GM18498 (cell line): ENCODE data around the gene ELOA.
"Not testable (repeated sequence)": the region's sequence is repeated elsewhere in the genome, so short reads cannot be mapped to it uniquely, and the experiment has no call there.

Experiments used
- ATAC-seq: cut with Tn5 transposase; IDR thresholded peaks from one replicate; pipeline ENCODE4 v1.9.1; 2021; ENCODE audit warnings: mild to moderate bottlenecking, moderate library complexity; ENCODE audit not compliant: unreplicated experiment

The ELOA gene

DNA sequence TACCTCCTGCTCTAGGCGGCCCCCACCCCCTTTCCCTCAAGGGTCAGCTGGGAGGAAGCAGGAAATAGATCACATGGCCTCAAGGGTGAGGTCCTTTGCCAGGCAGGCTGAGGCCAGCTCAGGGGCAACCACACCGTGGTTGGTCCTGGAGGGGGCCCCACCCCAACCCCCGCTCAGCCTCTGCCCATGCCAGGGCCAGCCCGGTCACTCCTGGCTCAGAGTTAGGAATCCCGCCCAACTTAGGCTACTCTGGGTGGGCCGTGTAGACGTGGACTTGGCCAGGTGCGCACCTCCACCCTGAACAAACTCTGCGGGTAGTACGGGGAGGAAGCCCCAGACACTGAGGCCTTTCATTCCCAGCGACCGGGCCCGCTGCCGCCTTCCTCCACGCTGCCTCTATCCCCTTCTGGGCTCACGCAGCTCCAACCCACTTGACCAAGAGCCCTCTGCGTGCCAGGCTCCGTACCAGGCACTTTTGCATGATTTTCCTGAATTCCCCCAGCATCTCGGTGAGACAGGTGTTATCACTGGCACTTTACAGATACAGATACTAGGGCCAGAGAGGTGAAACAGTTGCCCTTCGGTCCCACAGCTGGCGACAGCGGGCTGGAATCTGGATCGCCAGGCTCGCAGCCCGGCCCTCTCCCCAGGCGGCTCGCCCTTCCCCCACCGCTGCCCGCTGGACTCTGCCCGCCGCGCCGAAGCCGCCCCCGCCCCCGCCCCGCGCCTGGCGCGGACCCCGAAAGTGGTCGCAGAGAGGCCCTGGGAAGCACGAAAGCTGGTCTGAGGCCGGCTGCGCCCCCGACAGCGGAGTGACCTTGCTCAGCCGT, 56.5 kb downstream of the ELOA start:
- ATAC-seq = peak; percentile 7

DNA sequence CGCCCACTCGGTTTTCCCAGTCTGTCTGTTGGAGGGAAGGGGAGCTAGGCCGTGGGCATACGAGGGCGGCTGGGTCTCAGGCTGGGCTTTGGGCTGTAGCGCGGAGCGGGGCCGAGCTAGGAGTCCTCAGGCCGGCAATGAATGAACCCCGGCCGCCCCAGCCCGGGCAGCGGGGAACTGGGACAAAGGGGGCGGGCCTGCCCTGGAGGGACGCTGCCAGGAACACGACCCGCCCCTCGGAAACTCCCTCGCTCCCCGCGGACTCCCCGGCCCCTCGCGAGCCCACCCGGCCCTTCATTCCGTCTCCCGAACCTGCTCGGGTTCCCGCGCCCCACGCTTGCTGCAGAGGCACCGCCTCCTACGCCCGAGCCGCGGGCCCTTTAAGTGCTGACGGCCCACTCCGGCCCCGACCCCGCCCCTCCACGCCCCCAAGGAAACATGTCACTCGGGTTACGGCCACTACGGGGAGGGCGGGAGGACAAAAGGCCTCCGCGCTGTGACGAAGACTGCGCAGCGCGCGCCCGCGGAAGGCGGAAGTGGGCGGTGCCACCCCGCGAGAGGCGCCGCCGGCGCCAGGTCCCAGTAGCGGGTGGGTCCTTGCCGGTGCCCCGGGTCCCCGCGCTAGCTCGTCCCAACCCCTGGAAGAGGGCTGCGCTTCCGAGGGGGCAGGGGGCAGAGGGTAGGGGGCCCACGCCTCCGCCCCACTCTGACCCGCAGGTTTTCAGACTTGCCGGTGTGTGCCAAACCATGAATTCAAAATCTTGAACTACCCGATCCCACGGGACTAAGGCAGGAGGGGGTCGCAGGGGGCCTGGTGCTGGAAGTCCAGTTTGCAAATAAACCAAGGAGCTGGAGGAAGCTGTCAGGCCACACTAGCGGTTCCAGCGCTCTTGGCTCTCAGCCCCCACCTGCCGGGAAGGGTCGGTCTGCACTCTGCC, 57.4 kb downstream of the ELOA start, which contains the start of gene GALE:
Gene GALE, minus strand, starts transcription at position 355 of the 938 bp plus-strand sequence. CDS start 1,747 bp downstream, outside the sequence.
- peak; percentile 79 for ATAC-seq

DNA sequence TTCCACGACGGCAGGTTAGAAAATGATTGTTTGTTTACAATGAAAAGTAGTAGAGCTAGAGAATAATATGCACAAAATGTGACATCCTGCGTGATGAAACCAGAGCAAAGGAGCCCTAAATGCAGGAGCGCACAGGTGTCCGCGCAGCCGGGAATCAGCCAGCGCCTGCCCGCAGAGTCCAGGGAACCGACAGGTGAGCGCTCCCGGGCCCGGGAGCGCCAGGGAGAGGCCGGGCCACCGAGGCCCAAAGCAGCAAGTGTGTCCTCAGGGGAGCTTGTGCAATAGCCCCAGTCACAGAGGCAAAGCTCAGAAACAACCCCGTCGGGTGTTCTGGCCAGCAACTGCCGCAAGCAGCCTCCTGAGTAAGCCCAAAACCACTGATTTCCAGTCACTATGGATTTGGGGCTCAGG, 58.1 kb downstream of the ELOA start:
- no peak for ATAC-seq

DNA sequence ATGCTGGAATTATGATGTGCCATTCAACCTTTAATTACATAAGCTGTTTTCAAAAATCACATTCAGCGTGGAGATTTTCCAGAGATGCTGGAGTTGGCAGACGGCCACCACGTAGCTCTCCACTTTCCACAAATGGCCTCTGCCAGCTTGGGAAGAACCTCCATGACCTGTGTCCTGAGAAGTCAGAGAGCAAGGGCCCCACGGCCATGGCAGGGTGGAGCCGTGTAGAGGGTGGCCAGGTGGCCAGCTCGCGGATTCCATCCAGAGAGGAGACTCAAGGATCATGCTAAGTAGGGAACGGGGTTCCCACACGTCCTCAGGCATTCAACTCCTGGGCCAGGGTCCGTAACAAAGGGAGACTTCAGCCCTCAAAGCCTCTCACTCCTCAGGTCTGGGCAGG, 58.6 kb downstream of the ELOA start:
- no peak for ATAC-seq

DNA sequence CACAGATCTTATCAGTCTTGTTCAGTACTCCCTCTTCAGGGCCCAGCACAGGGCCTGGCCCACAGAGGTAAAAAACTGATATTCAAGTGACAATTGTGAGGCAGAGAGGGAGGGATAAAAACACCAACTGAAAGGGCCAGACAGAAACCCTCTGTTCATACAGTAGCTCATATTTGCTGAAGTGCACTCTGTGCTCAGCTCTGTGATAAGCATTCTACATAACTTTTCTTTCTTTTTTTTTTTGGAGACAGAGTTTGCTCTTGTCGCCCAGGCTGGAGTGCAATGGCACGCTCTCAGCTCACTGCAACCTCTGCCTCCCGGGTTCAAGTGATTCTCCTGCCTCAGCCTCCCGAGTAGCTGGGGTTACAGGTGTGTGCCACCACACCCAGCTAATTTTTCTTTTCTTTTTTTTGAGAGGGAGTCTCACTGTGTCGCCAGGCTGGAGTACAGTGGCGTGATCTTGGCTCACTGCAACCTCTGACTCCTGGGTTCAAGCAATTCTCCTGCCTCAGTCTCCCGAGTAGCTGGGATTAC, 59.6 kb downstream of the ELOA start:
- not testable (repeated sequence) for ATAC-seq

DNA sequence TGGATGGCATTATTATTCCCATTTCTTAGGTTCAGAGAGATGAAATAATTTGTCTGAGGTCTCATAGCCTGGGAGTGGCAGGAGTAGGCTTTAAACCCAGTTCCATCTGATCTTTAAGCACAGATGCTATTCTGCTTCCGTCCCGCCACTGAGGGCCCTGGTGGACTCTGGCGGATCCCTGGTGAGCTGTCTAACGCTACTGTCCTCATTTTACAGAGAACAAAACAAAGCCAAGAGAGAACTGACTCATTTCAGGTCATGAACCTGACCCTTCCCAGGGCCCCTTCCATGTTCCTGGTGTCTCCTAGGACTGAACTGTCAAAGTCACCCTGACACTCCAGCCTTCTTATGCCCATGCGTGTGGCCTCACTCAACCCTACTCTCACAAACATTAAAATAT, 60.4 kb downstream of the ELOA start:
- ATAC-seq = no peak

DNA sequence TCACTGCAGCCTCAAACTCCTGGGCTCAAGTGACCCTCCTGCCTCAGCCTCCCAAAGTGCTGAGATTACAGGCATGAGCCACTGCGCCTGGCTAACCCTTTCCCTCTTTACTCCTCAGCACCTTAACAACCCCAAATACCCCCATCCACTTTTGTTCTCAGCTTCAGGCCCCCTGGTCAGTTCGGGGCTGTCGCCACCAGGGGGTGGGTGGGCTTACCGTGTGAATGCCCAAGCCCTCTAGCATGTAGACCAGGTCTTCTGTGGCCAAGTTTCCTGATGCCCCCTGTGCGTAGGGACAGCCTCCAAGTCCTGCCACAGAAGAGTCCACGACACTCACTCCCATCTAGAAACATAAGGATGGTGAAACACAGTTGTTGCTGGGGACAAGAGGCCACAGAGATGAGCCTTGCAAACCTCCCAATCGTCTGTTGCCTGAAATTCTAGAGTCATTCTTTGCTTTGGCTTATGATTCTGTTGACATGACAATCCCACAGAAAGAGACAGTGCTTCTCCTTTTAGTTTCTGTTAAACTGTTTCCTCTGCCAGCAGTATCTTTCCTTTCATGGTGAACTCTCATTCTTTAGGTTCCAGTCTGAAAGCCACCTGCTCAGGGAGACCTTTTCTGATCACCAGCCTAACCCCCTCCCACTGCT, 61.0 kb downstream of the ELOA start:
- ATAC-seq = no peak

DNA sequence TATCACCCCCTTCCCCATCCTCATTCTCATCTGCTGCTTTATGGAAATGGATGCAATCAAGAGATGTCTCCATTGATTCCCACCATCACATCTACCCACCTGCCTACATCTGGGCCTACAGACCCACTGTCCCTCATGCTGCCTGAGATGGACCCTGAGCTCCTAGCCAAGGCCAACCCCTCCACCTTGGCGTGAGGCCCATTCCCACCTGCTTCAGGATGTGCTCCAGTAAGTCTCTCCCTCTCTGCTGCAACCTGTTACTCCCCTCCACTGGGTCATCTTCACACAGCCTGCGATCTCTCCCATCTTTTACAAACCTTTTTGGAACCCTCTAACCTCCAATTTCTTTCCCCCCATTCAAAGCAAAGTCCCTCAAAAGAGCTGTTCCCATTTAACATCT, 61.8 kb downstream of the ELOA start:
- ATAC-seq = no peak

DNA sequence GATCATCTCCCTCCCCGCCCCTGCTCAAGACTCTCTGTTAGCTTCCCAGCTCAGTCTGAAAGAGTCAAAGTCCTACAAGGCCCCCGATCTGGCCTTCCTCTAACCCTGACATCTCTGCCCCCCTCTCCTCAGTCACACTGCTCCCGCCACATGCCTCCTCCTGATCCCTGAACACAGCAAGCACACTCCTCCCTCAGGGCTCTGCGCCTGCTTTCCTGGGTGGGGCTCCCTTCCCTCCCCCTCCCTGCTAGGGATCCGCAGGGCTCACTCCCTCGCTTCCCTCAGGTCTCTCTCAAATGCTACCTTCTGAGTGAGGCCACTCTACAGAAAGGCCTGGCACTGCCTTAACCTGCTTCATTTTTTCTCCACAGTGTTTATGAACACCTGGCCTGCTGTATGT, 63.0 kb downstream of the ELOA start:
- ATAC-seq = no peak

DNA sequence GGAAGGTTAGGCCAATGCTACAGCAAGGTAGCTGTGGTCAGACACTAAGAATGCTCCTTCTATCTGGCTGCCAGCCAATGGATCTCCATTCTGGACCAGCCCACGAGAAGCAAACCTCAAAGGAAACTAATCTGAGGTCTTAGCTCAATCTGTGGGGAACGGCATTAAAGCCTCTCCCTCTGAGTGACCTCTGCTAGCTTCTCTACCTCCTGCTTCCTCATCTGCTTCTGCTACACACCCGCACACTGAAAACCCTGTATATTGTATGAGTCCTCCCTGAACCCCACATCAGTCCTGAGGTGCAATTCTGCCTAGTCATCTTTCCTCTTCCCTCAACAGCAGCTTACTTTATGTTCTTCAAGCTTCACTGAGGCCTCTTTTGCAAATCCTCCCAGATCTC, 64.2 kb downstream of the ELOA start:
- no peak for ATAC-seq

DNA sequence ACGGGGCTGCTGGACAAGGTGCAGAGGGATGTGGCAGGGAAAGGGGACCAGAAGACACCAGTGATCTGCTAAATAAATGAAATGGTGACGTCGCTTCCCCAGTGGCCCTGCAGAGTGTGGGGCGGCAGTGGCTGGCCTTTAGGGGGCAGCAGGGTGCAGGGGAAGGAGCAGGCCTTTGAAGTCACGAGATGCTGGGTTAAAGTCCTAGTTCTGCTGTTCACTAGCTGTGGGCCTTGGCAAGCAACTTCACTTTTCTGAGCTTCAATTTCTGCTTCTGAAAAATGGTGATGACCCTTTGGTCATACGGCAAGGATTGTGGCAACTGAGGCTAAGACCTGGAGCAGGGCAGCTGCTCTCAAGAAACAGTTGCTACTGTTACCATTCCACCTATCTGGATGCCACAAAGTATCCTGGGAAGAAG, 66.5 kb downstream of the ELOA start:
- peak; percentile 61 for ATAC-seq

DNA sequence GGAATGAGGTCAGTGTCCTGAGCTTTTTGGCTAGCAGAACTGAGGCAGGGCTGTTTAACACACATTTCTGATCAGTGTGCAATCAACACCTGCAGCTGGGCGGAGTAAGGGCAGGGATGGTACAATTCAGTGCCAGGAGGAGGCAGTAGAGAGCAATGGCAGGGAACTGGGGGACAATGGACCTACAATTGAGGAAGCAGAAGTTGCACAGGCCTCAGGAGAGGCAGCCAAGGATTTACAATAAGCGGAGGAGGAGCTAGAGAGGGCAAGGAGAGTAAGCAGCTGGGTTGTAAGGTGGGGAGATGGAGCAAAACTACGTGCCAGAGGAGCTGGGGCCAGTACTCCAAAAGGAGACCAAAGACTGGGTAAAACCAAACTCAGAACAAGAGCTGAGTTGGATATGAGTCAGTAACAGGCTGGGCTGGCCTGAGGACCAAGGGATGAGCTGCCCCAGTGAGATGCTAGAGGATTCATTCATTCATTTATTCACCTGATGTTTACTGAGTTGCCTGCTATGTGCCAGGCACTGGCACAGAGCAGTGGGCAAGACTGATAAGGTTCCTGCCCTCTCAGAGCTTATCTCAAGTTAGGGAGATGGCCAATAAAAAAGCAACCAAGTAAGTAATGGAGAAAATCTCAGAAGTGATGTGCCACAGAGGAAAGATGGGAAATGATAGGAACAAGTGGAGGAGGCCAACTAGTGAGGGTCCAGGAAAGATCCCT, 67.7 kb downstream of the ELOA start:
- ATAC-seq = peak; percentile 66
